Stimulated activated CD4-positive, alpha-beta T cell treated with anti-CD3 and anti-CD28 coated beads, Interleukin-4, amount 100 ng/mL, for 24 hours (primary cell): ENCODE measurements around the gene CTBP1.

Source experiments
- DNase-seq: peaks from one replicate; pipeline ENCODE4 v3.0.0-alpha.2; 2020

CTBP1 gene

GRCh38 chr4:1236103-1236641 is 12.8 kb downstream of the CTBP1 start:
- DNase-seq = no peak

GRCh38 chr4:1235381-1236102 is 13.4 kb downstream of the CTBP1 start:
- DNase-seq = no peak

GRCh38 chr4:1234811-1235292 is 14.1 kb downstream of the CTBP1 start:
- no peak for DNase-seq

- no peak for DNase-seq
Measured at GRCh38 chr4:1234309-1234695, 14.6 kb downstream of the CTBP1 start.

GRCh38 chr4:1233641-1234308 is 15.2 kb downstream of the CTBP1 start:
- DNase-seq = no peak

GRCh38 chr4:1232661-1233621 is 16.0 kb downstream of the CTBP1 start:
- DNase-seq = no peak

GRCh38 chr4:1231637-1232360 is 17.1 kb downstream of the CTBP1 start:
- no peak for DNase-seq

GRCh38 chr4:1230971-1231636 is 17.8 kb downstream of the CTBP1 start:
- DNase-seq = no peak

- DNase-seq = no peak
Measured at GRCh38 chr4:1230316-1230715, 18.6 kb downstream of the CTBP1 start.

GRCh38 chr4:1229117-1229849 is 19.6 kb downstream of the CTBP1 start:
- no peak for DNase-seq

- no peak for DNase-seq
Measured at GRCh38 chr4:1227816-1228215, 21.1 kb downstream of the CTBP1 start.

GRCh38 chr4:1226598-1226997 is 22.3 kb downstream of the CTBP1 start:
- DNase-seq = no peak

GRCh38 chr4:1226144-1226481 is 22.8 kb downstream of the CTBP1 start:
- DNase-seq = no peak

- no peak for DNase-seq
Measured at GRCh38 chr4:1225272-1226143, 23.4 kb downstream of the CTBP1 start.

- DNase-seq = no peak
Measured at GRCh38 chr4:1223841-1224809, 24.8 kb downstream of the CTBP1 start.

- DNase-seq = no peak
Measured at GRCh38 chr4:1222938-1223690, 25.8 kb downstream of the CTBP1 start.

GRCh38 chr4:1222036-1222789 is 26.7 kb downstream of the CTBP1 start:
- no peak for DNase-seq
